Measurements from ENCODE around the gene AR.

AR gene

GRCh38 chrX:67543818-67544217, at the start of gene AR:
TSS of gene AR (plus strand) at chrX:67544021. CDS start at chrX:67545147, 1,126 bp downstream.
- DNase-seq = no peak

- DNase-seq = no peak
These were observed 43.2 kb upstream of the AR start for GRCh38 chrX:67500617-67501016.

GRCh38 chrX:67503004-67503403, 40.8 kb upstream of the AR start:
- no peak for DNase-seq

- no peak for DNase-seq
These were observed 40.4 kb upstream of the AR start for GRCh38 chrX:67503453-67503852.

GRCh38 chrX:67520671-67521070, 23.1 kb upstream of the AR start:
- no peak for DNase-seq

GRCh38 chrX:67523002-67523681, 20.7 kb upstream of the AR start:
- no peak for DNase-seq

- no peak for DNase-seq
These were observed 19.9 kb upstream of the AR start for GRCh38 chrX:67523932-67524331.

- no peak for DNase-seq
These were observed 19.4 kb upstream of the AR start for GRCh38 chrX:67524428-67524827.

- no peak for DNase-seq
These were observed 18.7 kb upstream of the AR start for GRCh38 chrX:67524950-67525691.

- no peak for DNase-seq
These were observed 7.3 kb upstream of the AR start for GRCh38 chrX:67536564-67536963.

- no peak for DNase-seq
These were observed 5.4 kb upstream of the AR start for GRCh38 chrX:67538383-67538782.

GRCh38 chrX:67544281-67545035, 637 bp downstream of the AR start:
- no peak for DNase-seq

- DNase-seq = no peak
These were observed 1.4 kb downstream of the AR start for GRCh38 chrX:67545036-67545821.

- DNase-seq = no peak
These were observed 2.2 kb downstream of the AR start for GRCh38 chrX:67545893-67546495.

GRCh38 chrX:67546496-67547423, 2.9 kb downstream of the AR start:
- no peak for DNase-seq

GRCh38 chrX:67555578-67556203, 11.9 kb downstream of the AR start:
- DNase-seq = no peak

GRCh38 chrX:67558267-67558666, 14.4 kb downstream of the AR start:
- DNase-seq = no peak

- no peak for DNase-seq
These were observed 19.9 kb downstream of the AR start for GRCh38 chrX:67563469-67564448.

- DNase-seq = no peak
These were observed 20.7 kb downstream of the AR start for GRCh38 chrX:67564475-67564874.

GRCh38 chrX:67568769-67569168, 24.9 kb downstream of the AR start:
- DNase-seq = no peak

All from activated CD4-positive, alpha-beta T cell treated with anti-CD3 and anti-CD28 coated beads for 1 hour (primary cell).